Testis (tissue), 2 donors: ENCODE data around the gene CRB1.

ENCODE experiments used
- POLR2A ChIP-seq: fragments of 450-650 bp; IDR thresholded peaks from one replicate; pipeline ENCODE4 v1.6.1; 2017; ENCODE audit warnings: antibody characterized with exemption, mild to moderate bottlenecking, moderate library complexity
- TF ChIP-seq, protein P1 (sequence below), 3 experiments: fragments of 450-650 bp in 2 of 3; fragments of 200-600 bp in 1 of 3; sonication (generic) in 1 of 3; IDR thresholded peaks; one replicate each; pipeline ENCODE4 v1.5.1; 2016 to 2019; ENCODE audit warnings: antibody characterized with exemption in 3 of 3, mild to moderate bottlenecking in 2 of 3, moderate library complexity in 1 of 3

DNA sequence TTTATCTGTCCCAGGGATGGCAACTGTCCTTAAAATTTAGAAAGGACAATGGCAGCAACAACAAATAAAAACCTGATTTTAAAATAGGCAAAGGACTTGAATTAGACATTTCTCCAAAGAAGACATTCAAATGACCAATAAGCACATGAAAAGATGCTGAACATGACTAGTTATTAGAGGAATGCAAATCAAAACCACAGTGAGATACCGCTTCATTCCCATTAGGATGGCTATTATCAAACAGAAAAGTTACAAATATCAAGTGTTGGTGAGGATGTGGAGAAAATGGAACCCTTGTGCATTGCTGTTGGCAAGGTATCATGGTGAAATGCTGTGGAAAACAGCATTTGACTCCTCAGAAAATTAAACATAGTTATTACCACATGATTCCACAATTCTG lies 120.7 kb downstream of the CRB1 start:
- TF ChIP-seq, protein P1, sequence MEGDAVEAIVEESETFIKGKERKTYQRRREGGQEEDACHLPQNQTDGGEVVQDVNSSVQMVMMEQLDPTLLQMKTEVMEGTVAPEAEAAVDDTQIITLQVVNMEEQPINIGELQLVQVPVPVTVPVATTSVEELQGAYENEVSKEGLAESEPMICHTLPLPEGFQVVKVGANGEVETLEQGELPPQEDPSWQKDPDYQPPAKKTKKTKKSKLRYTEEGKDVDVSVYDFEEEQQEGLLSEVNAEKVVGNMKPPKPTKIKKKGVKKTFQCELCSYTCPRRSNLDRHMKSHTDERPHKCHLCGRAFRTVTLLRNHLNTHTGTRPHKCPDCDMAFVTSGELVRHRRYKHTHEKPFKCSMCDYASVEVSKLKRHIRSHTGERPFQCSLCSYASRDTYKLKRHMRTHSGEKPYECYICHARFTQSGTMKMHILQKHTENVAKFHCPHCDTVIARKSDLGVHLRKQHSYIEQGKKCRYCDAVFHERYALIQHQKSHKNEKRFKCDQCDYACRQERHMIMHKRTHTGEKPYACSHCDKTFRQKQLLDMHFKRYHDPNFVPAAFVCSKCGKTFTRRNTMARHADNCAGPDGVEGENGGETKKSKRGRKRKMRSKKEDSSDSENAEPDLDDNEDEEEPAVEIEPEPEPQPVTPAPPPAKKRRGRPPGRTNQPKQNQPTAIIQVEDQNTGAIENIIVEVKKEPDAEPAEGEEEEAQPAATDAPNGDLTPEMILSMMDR (IDR thresholded peaks at IDR 0.05): no peak
- no peak for TF ChIP-seq POLR2A
